C4-2B (cell line): ENCODE measurements around the gene PRKCB.

Experiments used
- ZFX ChIP-seq: fragments of 450-650 bp; IDR thresholded peaks from 2 replicates; pipeline ENCODE4 v1.6.1; 2017
- TF ChIP-seq, protein P1 (sequence below): fragments of 450-650 bp; conservative IDR thresholded peaks from 2 replicates; pipeline ENCODE4 v1.5.1; 2017; ENCODE audit warnings: mild to moderate bottlenecking

DNA sequence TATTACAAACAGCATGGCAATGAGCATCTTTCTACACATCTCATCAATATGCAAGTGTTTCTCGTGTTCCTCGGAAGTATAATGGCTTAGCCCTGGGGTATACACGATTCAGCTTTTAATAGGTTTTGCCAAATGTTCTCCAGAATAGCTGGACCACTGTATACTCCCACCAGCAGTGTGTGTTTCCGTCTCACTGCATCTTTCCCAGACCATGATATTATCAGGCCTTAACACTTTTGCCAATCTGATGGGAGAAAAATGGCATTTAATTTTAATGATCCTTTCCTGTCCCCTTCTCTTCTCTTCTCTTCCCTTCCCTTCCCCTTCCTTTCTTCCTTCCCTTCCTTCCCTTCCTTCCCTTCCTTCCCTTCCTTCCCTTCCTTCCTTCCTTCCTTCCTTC, 30.8 kb downstream of the PRKCB start:
- TF ChIP-seq, protein P1, sequence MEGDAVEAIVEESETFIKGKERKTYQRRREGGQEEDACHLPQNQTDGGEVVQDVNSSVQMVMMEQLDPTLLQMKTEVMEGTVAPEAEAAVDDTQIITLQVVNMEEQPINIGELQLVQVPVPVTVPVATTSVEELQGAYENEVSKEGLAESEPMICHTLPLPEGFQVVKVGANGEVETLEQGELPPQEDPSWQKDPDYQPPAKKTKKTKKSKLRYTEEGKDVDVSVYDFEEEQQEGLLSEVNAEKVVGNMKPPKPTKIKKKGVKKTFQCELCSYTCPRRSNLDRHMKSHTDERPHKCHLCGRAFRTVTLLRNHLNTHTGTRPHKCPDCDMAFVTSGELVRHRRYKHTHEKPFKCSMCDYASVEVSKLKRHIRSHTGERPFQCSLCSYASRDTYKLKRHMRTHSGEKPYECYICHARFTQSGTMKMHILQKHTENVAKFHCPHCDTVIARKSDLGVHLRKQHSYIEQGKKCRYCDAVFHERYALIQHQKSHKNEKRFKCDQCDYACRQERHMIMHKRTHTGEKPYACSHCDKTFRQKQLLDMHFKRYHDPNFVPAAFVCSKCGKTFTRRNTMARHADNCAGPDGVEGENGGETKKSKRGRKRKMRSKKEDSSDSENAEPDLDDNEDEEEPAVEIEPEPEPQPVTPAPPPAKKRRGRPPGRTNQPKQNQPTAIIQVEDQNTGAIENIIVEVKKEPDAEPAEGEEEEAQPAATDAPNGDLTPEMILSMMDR, result no peak
- TF ChIP-seq ZFX, result no peak
